Breast epithelium (tissue), 4 donors: ENCODE results near the gene ABHD2. TPM values are rescaled to one million over a fixed set of nuclear protein-coding genes. Genes with fewer than 3 reads are reported as not detected.
"Not testable (repeated sequence)": the region's sequence is repeated elsewhere in the genome, so short reads cannot be mapped to it uniquely, and the experiment has no call there.

Source experiments
- DNase-seq, 2 donors: peaks; one replicate each; pipeline ENCODE4 v3.0.0-alpha.2; 2019; ENCODE audit warnings: low spot score in 2 of 2
- H3K27ac ChIP-seq, 2 donors: fragments of 200-600 bp; sonication (generic) in 1 of 2; one replicate each; pipeline ENCODE4 v1.5.1; 2016 to 2019; ENCODE audit warnings: mild to moderate bottlenecking in 1 of 2
- H3K27me3 ChIP-seq, 2 donors: fragments of 200-600 bp; sonication (generic) in 1 of 2; one replicate each; pipeline versions ENCODE4 v1.5.1 to v1.6.0; 2017 to 2019; ENCODE audit warnings: control low read depth in 1 of 2, mild to moderate bottlenecking in 1 of 2
- H3K36me3 ChIP-seq: fragments of 200-600 bp; one replicate; pipeline ENCODE4 v1.5.1; 2019
- H3K4me1 ChIP-seq, 2 donors: fragments of 200-600 bp; sonication (generic); one replicate each; pipeline ENCODE4 v1.5.1; 2016 to 2019; ENCODE audit warnings: control low read depth in 1 of 2
- H3K4me3 ChIP-seq, 3 donors: fragments of 200-600 bp; sonication (generic); 1 replicate in 2 of 3; 2 replicates in 1 of 3; pipeline ENCODE4 v1.5.1; 2016 to 2019; ENCODE audit warnings: mild to moderate bottlenecking in 3 of 3, moderate library complexity in 2 of 3
- H3K9me3 ChIP-seq, 2 donors: fragments of 200-600 bp; sonication (generic) in 1 of 2; one replicate each; pipeline ENCODE4 v1.5.1; 2016 to 2019; ENCODE audit warnings: control low read depth in 1 of 2
- POLR2A ChIP-seq: fragments of 450-650 bp; IDR thresholded peaks from one replicate; pipeline ENCODE4 v1.6.1; 2016; ENCODE audit warnings: antibody characterized with exemption, mild to moderate bottlenecking, moderate library complexity
- POLR2AphosphoS5 ChIP-seq, 3 donors: sonication (generic); formaldehyde crosslinking; IDR thresholded peaks; one replicate each; pipeline ENCODE4 v1.6.1; 2017; ENCODE audit warnings: antibody characterized with exemption in 3 of 3
- intact Hi-C: fragments of 100-400 bp; cut with DNase I; formaldehyde crosslinking; loops from one replicate; pipeline ENCODE4 v1.15.1; 2023; ENCODE audit warnings: low total_unique reads
- total RNA-seq, 3 donors: library from RNA; depleted of rRNA; stranded (reverse); fragments of >200 nt; gene quantifications; one replicate each; pipeline ENCODE4 v1.1.0, GENCODE V29; 2016
- TF ChIP-seq, protein P1 (sequence below), 3 donors: fragments of 450-650 bp; IDR thresholded peaks; one replicate each; pipeline ENCODE4 v1.5.1; 2016 to 2017; ENCODE audit warnings: antibody characterized with exemption in 3 of 3, mild to moderate bottlenecking in 3 of 3, moderate library complexity in 3 of 3

Gene ABHD2
- total RNA-seq, 3 donors from 2014 or later = 76.7 to 91.2 (median 80.3) TPM

- no peaks in the 10 kb centered on the region for H3K9me3 ChIP-seq
- DNase-seq = no peak
- no peak overlapping the region for H3K4me3 ChIP-seq
- H3K27ac ChIP-seq = peak overlapping the region; percentile 17 to 82
- TF ChIP-seq, protein P1, sequence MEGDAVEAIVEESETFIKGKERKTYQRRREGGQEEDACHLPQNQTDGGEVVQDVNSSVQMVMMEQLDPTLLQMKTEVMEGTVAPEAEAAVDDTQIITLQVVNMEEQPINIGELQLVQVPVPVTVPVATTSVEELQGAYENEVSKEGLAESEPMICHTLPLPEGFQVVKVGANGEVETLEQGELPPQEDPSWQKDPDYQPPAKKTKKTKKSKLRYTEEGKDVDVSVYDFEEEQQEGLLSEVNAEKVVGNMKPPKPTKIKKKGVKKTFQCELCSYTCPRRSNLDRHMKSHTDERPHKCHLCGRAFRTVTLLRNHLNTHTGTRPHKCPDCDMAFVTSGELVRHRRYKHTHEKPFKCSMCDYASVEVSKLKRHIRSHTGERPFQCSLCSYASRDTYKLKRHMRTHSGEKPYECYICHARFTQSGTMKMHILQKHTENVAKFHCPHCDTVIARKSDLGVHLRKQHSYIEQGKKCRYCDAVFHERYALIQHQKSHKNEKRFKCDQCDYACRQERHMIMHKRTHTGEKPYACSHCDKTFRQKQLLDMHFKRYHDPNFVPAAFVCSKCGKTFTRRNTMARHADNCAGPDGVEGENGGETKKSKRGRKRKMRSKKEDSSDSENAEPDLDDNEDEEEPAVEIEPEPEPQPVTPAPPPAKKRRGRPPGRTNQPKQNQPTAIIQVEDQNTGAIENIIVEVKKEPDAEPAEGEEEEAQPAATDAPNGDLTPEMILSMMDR (IDR thresholded peaks at IDR 0.05) = no peak
- no peak for TF ChIP-seq POLR2A
- TF ChIP-seq POLR2AphosphoS5 (IDR thresholded peaks at IDR 0.05) = no peak
- H3K36me3 ChIP-seq = no peaks in the 10 kb centered on the region
- no peaks in the 10 kb centered on the region for H3K27me3 ChIP-seq
- intact Hi-C loops = no loop called here
- H3K4me1 ChIP-seq = no peaks in the 10 kb centered on the region
These were observed 28.1 kb downstream of the ABHD2 start for GRCh38 chr15:89116404-89116803.

GRCh38 chr15:89117790-89118189 lies 29.5 kb downstream of the ABHD2 start:
- DNase-seq = no peak
- no peak overlapping the region for H3K4me3 ChIP-seq
- no peaks in the 10 kb centered on the region for H3K36me3 ChIP-seq
- no peaks in the 10 kb centered on the region for H3K27me3 ChIP-seq
- TF ChIP-seq, protein P1 (IDR thresholded peaks at IDR 0.05) = no peak
- TF ChIP-seq POLR2A (no peak), POLR2AphosphoS5 (IDR thresholded peaks at IDR 0.05) (no peak)
- H3K9me3 ChIP-seq = no peaks in the 10 kb centered on the region
- H3K27ac ChIP-seq = no peak overlapping the region
- intact Hi-C loops = no loop called here
- no peaks in the 10 kb centered on the region for H3K4me1 ChIP-seq

- intact Hi-C loops = no loop called here
- H3K4me3 ChIP-seq = no peak overlapping the region
- H3K9me3 ChIP-seq = no peaks in the 10 kb centered on the region
- TF ChIP-seq POLR2AphosphoS5 (IDR thresholded peaks at IDR 0.05) (no peak), POLR2A (no peak)
- TF ChIP-seq, protein P1 (IDR thresholded peaks at IDR 0.05) = no peak
- DNase-seq = no peak
- H3K36me3 ChIP-seq = no peaks in the 10 kb centered on the region
- H3K4me1 ChIP-seq = no peaks in the 10 kb centered on the region
- H3K27ac ChIP-seq = peak overlapping the region; percentile 82 to 90
- no peaks in the 10 kb centered on the region for H3K27me3 ChIP-seq
These were observed 30.3 kb downstream of the ABHD2 start for GRCh38 chr15:89118481-89118989.

GRCh38 chr15:89119489-89120478 lies 31.5 kb downstream of the ABHD2 start:
- TF ChIP-seq POLR2AphosphoS5 (IDR thresholded peaks at IDR 0.05) = no peak
- TF ChIP-seq, protein P1 (IDR thresholded peaks at IDR 0.05) = no peak
- TF ChIP-seq POLR2A = no peak
- no peak for DNase-seq
- Histone ChIP-seq H3K4me3 (no peak overlapping the region), H3K36me3 (no peaks in the 10 kb centered on the region), H3K4me1 (no peaks in the 10 kb centered on the region), H3K27ac (peak overlapping the region; percentile 82 to 90), H3K9me3 (no peaks in the 10 kb centered on the region), H3K27me3 (no peaks in the 10 kb centered on the region)
- intact Hi-C loops = loop anchor here (10.0 kb wide), 1 partner anchor 65 kb away; no protein-coding TSS in a partner anchor

- H3K9me3 ChIP-seq, H3K4me1 ChIP-seq, H3K27me3 ChIP-seq, H3K36me3 ChIP-seq, H3K4me3 ChIP-seq, DNase-seq: not testable (repeated sequence)
- H3K27ac ChIP-seq = peak overlapping the region; percentile 56 to 82
- intact Hi-C loops = loop anchor here (10.0 kb wide), 1 partner anchor 66 kb away; no protein-coding TSS in a partner anchor
These were observed 32.3 kb downstream of the ABHD2 start for GRCh38 chr15:89120479-89121000.
